Left renal pelvis (tissue), 4 donors: ENCODE data around the gene RBM44. TPM values are rescaled to one million over a fixed set of nuclear protein-coding genes. Genes with fewer than 3 reads are reported as not detected.

Experiments used
- DNase-seq, 4 donors: peaks; one replicate each; pipeline ENCODE4 v3.0.0-alpha.2; 2013; ENCODE audit warnings: low read depth in 4 of 4, low spot score in 3 of 4
- polyA plus RNA-seq, 4 donors: library from polyadenylated mRNA; unstranded; fragments of 120-200 nt; gene quantifications; one replicate each; pipeline ENCODE4 v1.2.1, GENCODE V29; 2013; ENCODE audit not compliant: insufficient read length in 4 of 4

Gene RBM44
- polyA plus RNA-seq, 4 donors: 0.32 to 1.6 (median 0.46) TPM

DNA sequence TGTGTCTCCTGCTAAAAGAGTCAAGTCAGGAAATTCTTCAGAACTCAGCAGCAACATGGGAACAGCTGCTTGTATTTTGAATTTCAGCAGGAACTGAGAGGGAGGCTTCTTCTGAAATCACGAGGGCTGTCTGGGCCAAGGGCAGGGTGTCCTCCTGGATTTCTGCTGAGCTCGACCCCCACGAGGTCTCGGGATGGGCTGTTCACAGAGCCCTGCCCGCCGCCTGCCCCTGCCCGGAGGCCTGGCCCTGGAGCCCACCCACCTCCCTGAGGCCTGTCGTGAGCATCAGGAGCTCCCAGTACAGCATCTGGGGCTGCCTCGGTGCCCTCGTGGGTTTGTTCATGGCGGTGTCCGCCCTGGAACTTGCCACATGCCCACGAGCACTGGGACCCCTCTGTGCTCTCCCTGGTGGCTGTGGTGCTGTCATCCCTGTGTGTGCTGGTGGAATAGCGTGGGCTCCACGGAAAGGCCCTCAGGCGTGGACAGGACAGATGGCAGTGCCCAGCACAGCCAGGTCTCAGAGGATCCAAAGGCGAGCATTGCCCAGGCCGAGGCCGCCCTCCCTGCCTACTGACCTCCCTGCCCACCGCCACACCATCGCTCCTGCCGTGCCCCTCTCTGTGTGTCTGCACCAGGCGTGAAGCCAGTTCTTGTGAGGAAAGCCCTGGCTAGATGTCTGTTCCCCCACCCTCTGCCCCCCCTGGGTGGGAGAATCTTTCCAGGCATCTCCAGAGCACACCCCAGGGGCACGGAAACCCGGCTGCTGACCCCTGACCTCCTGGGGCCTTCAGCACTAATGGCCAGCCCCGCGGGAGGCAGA is 86.7 kb downstream of the RBM44 start:
- DNase-seq: no peak

DNA sequence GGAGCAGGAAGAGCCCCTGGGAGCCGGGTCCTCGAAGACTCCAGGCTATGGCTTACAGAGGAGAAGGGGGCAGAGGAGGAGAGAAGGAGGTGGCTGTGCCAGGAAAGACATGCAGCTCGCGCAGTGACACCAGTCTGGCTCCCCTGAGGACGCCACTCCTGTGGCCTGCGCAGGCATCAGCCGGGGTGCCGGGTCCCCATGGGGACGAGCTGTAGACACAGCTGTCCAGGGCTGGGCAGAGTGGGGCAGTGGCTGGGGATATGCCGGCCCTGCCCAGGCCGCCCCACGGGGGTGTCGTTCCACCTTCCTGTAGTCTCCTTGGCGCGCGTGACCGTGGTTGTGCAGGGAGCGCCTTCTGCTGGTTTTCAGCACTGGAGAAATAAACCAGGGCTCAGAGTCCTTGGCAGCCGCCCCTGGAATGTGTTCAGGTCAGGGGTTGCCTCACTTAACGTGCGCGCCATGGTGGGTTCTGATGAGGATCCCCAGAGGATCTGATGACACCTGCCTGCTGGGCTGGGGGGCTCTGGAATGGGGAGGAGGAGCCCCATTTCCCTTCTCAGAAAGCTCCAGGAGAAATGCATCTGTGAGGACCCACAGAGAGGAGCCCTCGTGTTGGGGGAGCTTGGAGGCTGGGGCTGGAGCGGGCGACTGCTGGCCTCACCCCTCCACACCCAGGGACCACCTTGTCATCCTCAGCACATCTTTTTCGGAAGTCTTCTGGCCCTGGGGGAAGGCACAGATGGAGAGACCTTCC is 87.5 kb downstream of the RBM44 start:
- DNase-seq: no peak

- no peak for DNase-seq
These were observed 88.3 kb downstream of the RBM44 start for GRCh38 chr2:237886685-237887481.

DNA sequence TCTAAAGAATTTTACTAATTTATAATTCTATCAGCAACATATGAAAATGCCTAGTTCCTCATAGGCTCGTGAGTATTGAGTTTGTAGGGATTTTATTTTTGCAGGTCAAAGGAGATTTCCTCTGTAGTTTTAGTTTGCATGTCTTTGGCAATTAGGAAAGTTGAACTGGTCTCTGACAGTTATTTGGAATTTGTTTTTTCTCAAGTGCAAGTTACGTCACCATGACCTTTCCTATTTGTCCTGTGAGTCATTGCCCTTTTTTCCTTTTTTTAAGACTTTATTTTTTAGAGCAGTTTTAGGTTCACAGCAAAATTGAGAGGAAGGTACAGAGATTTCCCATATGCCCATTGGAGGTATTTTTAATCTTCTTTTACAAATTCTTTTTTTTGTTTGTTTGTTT is 89.8 kb downstream of the RBM44 start:
- DNase-seq: no peak

DNA sequence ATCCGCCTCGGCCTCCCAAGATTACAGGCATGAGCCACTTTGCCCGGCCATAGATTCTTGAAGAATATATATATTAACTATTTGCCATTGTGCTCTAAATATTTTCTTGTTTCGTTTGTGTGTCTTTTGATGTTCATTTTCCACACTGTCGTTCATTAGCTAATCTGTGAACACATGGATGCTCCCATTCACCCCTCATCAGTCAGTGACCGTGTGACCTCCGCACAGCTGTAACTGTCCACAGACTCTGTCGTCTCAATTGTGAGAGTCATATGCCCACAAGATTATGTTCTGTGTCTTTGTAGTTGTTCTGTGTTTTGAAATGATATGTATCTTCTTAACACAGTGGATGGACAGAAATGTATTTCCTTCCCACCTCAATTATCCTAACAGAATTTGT is 90.4 kb downstream of the RBM44 start:
- no peak for DNase-seq

DNA sequence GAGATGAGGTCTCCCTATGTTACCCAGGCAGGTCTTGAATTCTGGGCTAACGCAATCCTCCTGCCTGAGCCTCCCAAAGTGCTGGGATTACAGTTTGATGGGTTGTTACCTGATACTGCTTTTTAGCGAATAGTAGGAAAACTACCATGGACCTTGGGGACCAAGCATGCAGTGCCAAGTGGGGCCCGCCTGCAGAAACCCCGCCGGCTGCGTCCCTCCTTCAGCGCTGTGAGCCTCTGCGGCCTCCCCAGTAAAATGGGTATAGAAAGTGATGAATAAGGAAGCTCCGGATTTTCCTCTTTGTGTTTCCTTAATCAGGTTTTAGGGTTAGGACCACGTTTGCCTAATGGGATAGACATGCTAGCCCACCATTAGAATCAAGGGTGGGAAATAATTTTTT is 91.2 kb downstream of the RBM44 start:
- no peak for DNase-seq

Other genes with a start within 250 kb of the RBM44 start
- gene PRLH, start 232.2 kb upstream of the RBM44 start, polyA plus RNA-seq: not detected
- gene RAB17, start 208.0 kb upstream of the RBM44 start, polyA plus RNA-seq: 10 to 100 TPM in 2 of 4 donors, 1 to 10 TPM in 2; 1.7 to 21.3 (median 12.3) TPM
- gene LRRFIP1, start 171.2 kb upstream of the RBM44 start, polyA plus RNA-seq: 100 to 1,000 TPM in 1 of 4 donors, 10 to 100 TPM in 3; 60.2 to 103 (median 84.7) TPM
- 1 to 10 TPM; 3.2 to 9.3 (median 6.1) TPM for gene RAMP1, start 60.8 kb downstream of the RBM44 start, polyA plus RNA-seq
- gene UBE2F, start 168.2 kb downstream of the RBM44 start, polyA plus RNA-seq: 10 to 100 TPM; 40.5 to 50.6 (median 45.8) TPM